ENCODE measurements around the gene NOBOX.
"Not testable (repeated sequence)": the region's sequence is repeated elsewhere in the genome, so short reads cannot be mapped to it uniquely, and the experiment has no call there.

The NOBOX gene

DNA sequence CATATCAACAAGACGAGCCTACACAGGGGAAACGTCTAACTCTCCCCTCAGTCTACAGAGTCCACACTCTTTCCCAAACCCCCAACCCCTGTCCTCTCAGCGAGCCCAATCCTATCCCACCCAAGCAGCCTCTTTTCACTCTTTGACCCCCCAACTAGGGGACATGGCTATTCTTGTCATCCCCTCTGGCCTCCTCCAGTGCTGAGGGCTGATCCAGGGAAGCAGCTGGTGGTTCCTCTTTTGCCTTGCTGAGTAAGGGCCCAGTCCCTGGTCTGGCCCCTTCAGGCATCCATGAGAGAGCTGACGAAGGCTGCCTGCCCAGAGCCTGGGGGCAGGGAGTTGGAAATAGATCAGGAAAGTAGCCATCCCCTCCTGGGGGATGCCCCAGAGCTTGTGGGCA lies 6.4 kb downstream of the NOBOX start:
- no peak for DNase-seq (ENCODE audit: low read depth in 4 of 4, low spot score in 1 of 4)

DNA sequence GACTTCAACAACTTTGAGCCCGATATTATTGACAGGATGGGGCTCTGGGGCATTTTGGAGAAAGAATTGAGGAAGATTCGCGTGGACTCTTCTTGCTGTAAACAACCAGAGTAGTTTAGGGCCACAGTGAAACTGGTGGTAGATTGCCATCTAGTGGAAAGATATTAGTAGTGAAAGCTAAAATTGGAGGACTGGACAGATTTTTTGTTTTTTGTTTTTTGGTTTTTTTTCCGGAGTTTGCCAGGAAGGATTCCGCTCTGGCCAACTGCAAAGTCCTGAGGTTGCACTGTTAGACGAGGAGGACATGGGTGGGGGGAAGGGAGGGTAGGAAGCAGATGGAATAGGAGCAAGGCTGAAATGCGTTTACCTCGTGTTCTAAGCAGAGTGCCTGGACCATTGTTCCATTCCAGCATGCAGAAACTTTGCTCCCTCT lies 11.7 kb downstream of the NOBOX start:
- DNase-seq (ENCODE audit: low read depth in 4 of 4, low spot score in 1 of 4) = no peak

DNA sequence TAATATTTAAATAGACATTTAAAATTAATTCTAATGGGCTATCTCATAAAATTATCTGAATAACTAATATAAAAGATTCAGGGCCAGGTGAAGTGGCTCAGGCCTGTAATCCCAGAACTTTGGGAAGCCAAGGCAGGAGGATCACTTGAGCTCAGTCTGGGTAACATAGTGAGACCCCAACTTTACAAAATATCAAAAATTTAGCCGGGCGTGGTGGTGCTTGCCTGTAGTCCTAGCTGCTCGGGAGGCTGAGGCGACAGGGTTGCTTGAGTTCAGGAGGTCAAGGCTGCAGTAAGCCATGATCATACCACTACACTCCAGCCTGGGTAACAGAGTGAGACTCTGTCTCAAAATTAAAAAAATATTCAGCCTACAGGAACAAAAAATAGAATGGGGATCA lies 12.5 kb downstream of the NOBOX start:
- no peak for DNase-seq (ENCODE audit: low read depth in 4 of 4, low spot score in 1 of 4)

- DNase-seq (ENCODE audit: low read depth in 4 of 4, low spot score in 1 of 4) = no peak
Measured at GRCh38 chr7:144390481-144390880, 13.0 kb downstream of the NOBOX start.

GRCh38 chr7:144388950-144389349 lies 14.5 kb downstream of the NOBOX start:
- no peak for DNase-seq (ENCODE audit: low read depth in 4 of 4, low spot score in 1 of 4)

DNA sequence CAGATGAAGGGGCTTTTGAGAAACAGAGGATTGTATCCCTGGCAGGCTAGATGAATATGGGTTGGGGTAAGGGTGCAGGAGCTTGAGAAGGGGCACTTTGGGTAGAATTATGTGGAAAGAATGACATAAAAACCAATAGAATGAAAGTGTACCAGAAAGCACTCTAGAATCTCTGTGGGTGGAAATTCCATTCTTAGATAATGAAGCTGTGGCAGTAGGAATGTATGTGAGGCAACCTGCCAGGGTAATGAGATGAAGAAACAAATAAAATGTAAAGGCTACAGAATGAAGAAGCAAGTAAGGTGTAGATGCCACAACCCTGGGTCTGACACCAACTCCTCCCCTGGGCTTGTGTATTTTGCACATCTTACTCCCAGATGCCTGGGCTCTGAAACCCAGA lies 16.8 kb downstream of the NOBOX start:
- no peak for DNase-seq (ENCODE audit: low read depth in 4 of 4, low spot score in 1 of 4)

DNA sequence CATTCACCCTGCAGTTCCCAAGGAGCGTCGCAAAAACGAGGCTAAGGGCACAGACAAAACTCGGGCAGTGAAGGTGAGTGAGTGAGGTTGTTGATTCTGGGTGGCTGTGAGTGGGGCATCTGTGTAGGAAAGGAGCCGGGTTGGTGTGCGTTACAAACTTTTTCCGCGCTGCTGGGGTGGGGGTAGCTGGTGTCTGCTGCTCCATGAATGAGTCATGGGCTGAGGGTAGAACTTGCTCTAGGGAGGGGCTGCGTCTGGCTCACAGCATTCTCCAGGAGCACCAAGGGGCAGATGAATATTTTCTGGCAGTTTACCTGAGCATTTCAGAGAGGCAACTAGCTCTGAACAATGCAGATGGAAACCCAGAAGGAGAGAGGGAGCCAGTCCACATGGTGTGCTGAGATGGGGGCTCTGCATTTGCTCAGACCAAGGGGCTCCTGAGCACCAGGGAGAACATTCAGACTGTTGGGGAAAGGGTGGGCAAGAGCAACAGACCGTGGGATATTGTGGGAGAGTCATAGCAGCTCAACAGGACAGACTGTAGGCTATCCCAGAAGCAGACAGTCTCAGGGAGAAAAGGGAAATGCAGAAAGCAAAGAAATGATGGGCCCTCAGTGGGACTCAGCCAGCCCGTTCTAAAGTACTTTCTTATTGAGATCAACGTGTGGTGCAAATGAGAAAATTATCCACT lies 18.8 kb downstream of the NOBOX start:
- DNase-seq (ENCODE audit: low read depth in 4 of 4, low spot score in 1 of 4) = peak in 2 of 4 experiments; percentile 23 to 50

DNA sequence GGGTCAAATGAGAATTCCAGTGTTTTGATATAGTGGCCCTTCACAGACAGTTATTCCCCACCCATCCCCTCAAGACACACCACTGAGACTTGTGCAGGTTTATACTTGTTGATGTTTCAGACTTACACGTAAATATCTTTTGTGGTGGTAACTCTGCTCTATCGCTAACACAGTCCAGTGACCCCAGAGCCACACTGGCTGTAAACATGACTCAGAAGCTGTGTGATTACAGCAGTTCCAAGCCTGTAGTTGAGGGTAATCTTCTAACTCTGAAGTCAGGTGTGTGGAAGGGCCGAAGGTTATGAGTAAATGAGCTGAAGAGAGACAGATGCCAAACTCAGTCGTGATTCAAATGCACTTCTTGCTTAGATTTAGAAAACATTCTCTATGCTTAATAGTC lies 19.4 kb downstream of the NOBOX start:
- no peak for DNase-seq (ENCODE audit: low read depth in 4 of 4, low spot score in 1 of 4)

DNA sequence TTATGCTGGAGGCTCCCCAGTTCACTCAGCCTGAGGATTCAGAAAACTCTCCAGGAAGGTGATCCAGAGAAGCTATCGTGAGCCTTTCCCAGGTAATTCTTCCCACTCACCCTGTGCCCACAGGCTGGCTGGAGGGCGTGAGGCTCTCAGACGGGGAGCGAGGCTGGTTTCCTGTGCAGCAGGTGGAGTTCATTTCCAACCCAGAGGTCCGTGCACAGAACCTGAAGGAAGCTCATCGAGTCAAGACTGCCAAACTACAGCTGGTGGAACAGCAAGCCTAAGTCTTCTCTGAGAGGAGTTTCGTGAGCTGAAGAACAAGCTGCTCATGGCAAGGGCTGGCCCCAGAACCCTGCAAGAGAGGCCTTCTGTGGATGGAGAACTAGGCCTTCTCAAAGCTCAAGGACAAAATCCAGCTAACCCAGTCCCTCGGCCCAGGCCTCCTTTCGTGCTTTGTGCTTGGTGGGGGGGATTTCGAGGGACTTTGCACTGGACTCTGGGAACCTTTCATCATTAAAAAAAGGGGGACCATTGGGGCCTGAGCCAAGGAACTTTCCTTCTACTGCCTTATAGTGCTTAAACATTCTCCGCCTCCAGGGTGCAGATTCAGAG lies 23.6 kb downstream of the NOBOX start:
- no peak for DNase-seq (ENCODE audit: low read depth in 4 of 4, low spot score in 1 of 4)

GRCh38 chr7:144378651-144379050 lies 24.8 kb downstream of the NOBOX start:
- no peak for DNase-seq (ENCODE audit: low read depth in 4 of 4, low spot score in 1 of 4)

DNA sequence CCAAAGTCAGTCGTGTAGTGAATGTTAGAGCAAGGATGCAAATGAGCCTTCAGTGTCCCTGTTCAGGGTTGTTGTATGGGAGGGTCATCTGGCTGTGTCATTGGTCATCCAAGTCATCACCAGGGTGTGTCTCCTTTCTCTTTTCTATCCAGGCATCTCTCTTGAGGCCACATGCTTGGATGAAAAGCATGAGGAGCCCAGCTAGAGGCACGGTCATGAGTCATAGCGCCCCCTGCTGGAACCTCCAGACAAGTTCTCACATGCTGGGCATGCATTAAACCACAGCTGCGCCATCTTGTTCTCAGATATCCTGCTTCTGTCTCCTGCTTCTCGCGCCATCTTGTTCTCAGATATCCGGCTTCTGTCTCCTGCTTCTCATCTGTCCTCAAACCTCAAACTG lies 34.3 kb downstream of the NOBOX start:
- not testable (repeated sequence) for DNase-seq (ENCODE audit: low read depth in 4 of 4, low spot score in 1 of 4)

GRCh38 chr7:144367250-144367649 lies 36.2 kb downstream of the NOBOX start:
- DNase-seq (ENCODE audit: low read depth in 4 of 4, low spot score in 1 of 4) = not testable (repeated sequence)

- not testable (repeated sequence) for DNase-seq (ENCODE audit: low read depth in 4 of 4, low spot score in 1 of 4)
Measured at GRCh38 chr7:144365523-144365922, 38.0 kb downstream of the NOBOX start.

DNA sequence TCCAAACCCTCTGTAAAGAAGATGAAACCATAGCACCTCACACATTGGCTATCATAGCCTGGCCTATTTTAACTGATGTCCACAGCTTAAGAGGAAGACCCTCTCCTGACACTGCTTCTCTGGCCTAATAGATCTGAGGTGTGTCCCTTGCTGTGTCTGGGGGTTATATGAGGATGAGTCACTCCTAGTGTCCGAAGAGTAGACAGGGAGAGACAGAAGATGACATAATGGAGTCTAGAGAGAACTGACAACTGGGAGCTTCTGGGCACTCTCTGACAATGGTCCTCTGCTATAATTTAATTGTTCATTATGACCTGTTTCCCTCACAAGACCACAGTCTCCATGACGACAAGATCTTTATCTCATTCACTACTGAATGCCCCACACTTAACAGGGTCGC lies 41.4 kb downstream of the NOBOX start:
- not testable (repeated sequence) for DNase-seq (ENCODE audit: low read depth in 4 of 4, low spot score in 1 of 4)

- DNase-seq (ENCODE audit: low read depth in 4 of 4, low spot score in 1 of 4) = not testable (repeated sequence)
Measured at GRCh38 chr7:144356860-144357259, 46.6 kb downstream of the NOBOX start.

GRCh38 chr7:144356185-144356584 lies 47.3 kb downstream of the NOBOX start:
- DNase-seq (ENCODE audit: low read depth in 4 of 4, low spot score in 1 of 4) = not testable (repeated sequence)

DNA sequence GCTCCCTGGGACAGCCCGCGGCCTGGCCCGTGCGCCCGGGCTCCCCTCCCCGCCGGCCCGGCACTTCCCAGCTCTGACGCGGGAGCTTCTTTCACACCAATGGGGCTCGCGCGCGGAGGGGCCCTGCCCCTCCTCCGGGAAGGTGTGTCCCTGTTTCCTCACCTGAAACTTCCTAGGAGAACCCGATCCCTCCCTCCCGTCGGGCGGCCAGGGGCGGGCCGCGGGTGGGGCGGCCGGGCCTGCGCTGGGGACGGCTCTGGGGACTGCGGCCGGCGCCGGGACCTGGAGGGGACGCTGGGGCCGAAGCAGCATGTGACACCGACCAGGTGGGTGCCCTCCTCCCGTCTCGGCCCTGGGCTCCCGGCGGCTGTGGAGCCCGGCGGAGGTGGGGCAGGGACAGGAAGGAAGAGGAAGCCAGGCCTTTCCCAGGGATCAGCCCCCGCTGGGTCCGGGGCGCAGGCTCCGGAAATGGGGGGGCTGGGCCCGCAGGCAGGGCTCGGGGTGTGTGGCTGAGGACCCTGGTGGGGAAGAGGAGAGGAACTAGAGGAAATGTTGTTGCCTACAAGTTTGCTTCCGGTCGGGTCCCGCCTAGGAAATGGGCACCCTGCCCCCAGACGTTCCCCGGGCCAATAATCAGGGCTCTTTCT lies 48.2 kb downstream of the NOBOX start, which contains the start of gene ARHGEF5:
Gene ARHGEF5 (plus strand): TSS at position 227 of the 647 bp plus-strand sequence. CDS start 7,268 bp downstream, outside the sequence.
- not testable (repeated sequence) for DNase-seq (ENCODE audit: low read depth in 4 of 4, low spot score in 1 of 4)

- not testable (repeated sequence) for DNase-seq (ENCODE audit: low read depth in 4 of 4, low spot score in 1 of 4)
Measured at GRCh38 chr7:144351667-144352066, 51.8 kb downstream of the NOBOX start.

- DNase-seq (ENCODE audit: low read depth in 4 of 4, low spot score in 1 of 4) = not testable (repeated sequence)
Measured at GRCh38 chr7:144348625-144349024, 54.9 kb downstream of the NOBOX start.

All from stimulated activated CD4-positive, alpha-beta T cell treated with anti-CD3 and anti-CD28 coated beads, Interleukin-1b, Interleukin-23, amount 100 ng/mL, for 24 hours (primary cell).